Measurements from ENCODE around the gene TCF21. TPM values are rescaled to one million over a fixed set of nuclear protein-coding genes. Genes with fewer than 3 reads are reported as not detected.

TCF21 gene
- total RNA-seq, 3 donors from 2014 or later, result 1.9 to 14.3 (median 9.6) TPM

- no peaks in the 10 kb centered on the region for H3K36me3 ChIP-seq (ENCODE audit: low read depth)
- peaks cover 18% of the 10 kb centered on the region for H3K4me1 ChIP-seq (ENCODE audit: low read depth)
- H3K9me3 ChIP-seq, result no peaks in the 10 kb centered on the region
- peak overlapping the region; percentile 12 for H3K4me3 ChIP-seq
- intact Hi-C loops (cut with DNase I, micrococcal nuclease), result no loop called here
- ATAC-seq, result no peak
- DNase-seq, result no peak
- TF ChIP-seq, protein P1, sequence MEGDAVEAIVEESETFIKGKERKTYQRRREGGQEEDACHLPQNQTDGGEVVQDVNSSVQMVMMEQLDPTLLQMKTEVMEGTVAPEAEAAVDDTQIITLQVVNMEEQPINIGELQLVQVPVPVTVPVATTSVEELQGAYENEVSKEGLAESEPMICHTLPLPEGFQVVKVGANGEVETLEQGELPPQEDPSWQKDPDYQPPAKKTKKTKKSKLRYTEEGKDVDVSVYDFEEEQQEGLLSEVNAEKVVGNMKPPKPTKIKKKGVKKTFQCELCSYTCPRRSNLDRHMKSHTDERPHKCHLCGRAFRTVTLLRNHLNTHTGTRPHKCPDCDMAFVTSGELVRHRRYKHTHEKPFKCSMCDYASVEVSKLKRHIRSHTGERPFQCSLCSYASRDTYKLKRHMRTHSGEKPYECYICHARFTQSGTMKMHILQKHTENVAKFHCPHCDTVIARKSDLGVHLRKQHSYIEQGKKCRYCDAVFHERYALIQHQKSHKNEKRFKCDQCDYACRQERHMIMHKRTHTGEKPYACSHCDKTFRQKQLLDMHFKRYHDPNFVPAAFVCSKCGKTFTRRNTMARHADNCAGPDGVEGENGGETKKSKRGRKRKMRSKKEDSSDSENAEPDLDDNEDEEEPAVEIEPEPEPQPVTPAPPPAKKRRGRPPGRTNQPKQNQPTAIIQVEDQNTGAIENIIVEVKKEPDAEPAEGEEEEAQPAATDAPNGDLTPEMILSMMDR (IDR thresholded peaks at IDR 0.05), result no peak
Measured at GRCh38 chr6:133890711-133891148, 1.8 kb downstream of the TCF21 start.

DNA sequence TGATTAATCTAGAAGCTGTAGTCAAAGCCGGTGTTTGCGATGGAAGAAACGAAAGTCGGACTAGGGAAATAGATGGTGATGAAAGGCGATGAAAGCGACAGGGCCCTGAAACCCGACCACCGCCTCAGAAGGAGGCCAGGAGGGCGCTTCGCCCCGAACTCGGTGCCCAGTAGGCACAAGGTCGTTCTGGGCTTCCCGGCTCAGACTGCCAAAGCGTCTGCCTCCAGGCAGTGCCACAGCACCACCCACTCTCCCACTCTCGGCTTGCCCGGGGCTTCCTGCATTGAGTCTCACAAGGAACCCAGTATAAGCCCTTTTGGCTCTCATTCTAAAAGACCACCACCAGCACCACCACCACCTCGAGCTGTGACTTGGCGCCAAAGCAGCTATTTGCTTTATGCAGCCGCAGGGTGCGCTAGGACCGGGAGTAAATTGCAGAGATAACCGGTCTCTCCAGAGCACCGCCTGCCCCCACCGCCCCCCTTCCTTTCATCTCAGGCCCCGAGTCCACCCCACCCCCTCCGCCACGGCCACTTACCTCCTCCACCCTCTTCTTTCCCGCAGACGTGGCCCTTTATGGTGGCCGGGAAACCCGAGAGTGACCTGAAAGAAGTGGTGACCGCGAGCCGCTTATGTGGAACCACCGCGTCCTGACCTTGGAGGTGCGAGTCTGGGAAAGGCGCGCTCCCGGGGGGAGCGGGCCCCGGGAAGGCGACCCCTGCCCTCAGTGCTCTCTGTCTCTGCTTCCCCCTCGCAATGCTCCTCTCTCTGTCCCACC is 2.4 kb downstream of the TCF21 start:
- DNase-seq (peak; percentile 30 to 45 (median 36)), ATAC-seq (peak; percentile 10)
- peaks cover 18% of the 10 kb centered on the region for H3K4me1 ChIP-seq (ENCODE audit: low read depth)
- TF ChIP-seq, protein P1 (IDR thresholded peaks at IDR 0.05), result no peak
- peak overlapping the region; percentile 9 for H3K4me3 ChIP-seq
- H3K9me3 ChIP-seq, result no peaks in the 10 kb centered on the region
- intact Hi-C loops (cut with DNase I, micrococcal nuclease), result no loop called here
- no peaks in the 10 kb centered on the region for H3K36me3 ChIP-seq (ENCODE audit: low read depth)

DNA sequence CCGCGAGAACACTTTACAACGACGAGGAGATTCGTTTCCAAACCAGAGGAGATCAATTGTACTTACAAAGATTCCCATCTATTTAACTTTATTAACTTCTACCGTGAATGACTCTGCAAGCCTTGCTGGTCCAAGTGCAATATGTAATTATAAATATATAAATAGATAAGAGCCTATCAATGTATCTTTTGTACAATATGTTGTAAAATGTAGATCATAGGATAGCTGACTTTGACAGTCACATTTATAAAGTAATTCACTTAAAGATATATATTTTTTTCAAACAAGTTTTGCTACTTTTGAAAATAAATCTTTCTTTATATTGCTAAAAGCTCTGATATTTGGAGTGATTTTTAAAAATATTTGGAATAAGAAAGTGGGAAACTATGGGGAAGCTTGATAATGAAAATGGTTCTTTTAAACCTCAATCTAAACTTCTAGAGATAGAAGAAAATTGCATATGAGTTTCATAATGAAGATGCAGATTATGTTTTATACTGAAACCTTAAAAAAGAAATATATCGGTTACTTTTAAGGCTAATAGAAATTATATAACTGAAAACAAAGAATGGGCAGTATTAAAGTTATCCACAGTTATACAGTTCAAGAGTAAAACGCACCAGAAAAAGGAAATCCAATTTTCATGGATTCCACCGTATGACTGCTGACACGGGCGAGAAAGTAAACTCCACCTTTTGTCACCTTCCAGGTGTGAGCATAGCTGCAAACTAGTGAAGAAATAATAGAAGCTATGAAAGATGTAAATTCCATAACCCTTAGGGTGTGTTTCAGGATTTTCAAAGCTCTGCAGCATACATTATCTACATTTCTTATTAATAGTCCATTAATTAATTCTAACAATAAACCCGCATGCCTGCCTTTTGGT is 3.3 kb downstream of the TCF21 start:
- TF ChIP-seq, protein P1 (IDR thresholded peaks at IDR 0.05), result no peak
- DNase-seq, result no peak
- H3K4me1 ChIP-seq (ENCODE audit: low read depth), result peaks cover 22% of the 10 kb centered on the region

GRCh38 chr6:133892813-133893691 is 4.1 kb downstream of the TCF21 start:
- TF ChIP-seq, protein P1 (IDR thresholded peaks at IDR 0.05), result no peak
- peaks cover 22% of the 10 kb centered on the region for H3K4me1 ChIP-seq (ENCODE audit: low read depth)
- H3K36me3 ChIP-seq (ENCODE audit: low read depth), result no peaks in the 10 kb centered on the region
- ATAC-seq (no peak), DNase-seq (peak in 1 of 3 donors; percentile 34)
- H3K4me3 ChIP-seq, result no peak overlapping the region
- intact Hi-C loops (cut with DNase I, micrococcal nuclease), result no loop called here
- no peaks in the 10 kb centered on the region for H3K9me3 ChIP-seq

More for the DNA sequence above, 3.3 kb downstream of the TCF21 start:
- no peaks in the 10 kb centered on the region for H3K9me3 ChIP-seq
- no peak for ATAC-seq
- no peak overlapping the region for H3K4me3 ChIP-seq
- intact Hi-C loops (cut with DNase I, micrococcal nuclease), result no loop called here
- H3K36me3 ChIP-seq (ENCODE audit: low read depth), result no peaks in the 10 kb centered on the region

- ATAC-seq, result no peak
- no peak for DNase-seq
- Histone ChIP-seq H3K9me3 (no peaks in the 10 kb centered on the region), H3K4me3 (no peak overlapping the region), H3K36me3 (ENCODE audit: low read depth) (no peaks in the 10 kb centered on the region), H3K4me1 (ENCODE audit: low read depth) (peaks cover 22% of the 10 kb centered on the region)
- intact Hi-C loops (cut with DNase I, micrococcal nuclease), result no loop called here
- TF ChIP-seq, protein P1 (IDR thresholded peaks at IDR 0.05), result no peak
Measured at GRCh38 chr6:133893946-133894345, 5.0 kb downstream of the TCF21 start.
